ENCODE measurements around the gene PRPS1. TPM values are rescaled to one million over a fixed set of nuclear protein-coding genes. Genes with fewer than 3 reads are reported as not detected.
"Not testable (repeated sequence)": the region's sequence is repeated elsewhere in the genome, so short reads cannot be mapped to it uniquely, and the experiment has no call there.

Gene PRPS1
- total and polyA plus RNA-seq, 4 donors: 20.7 to 29.2 (median 24.4) TPM

DNA sequence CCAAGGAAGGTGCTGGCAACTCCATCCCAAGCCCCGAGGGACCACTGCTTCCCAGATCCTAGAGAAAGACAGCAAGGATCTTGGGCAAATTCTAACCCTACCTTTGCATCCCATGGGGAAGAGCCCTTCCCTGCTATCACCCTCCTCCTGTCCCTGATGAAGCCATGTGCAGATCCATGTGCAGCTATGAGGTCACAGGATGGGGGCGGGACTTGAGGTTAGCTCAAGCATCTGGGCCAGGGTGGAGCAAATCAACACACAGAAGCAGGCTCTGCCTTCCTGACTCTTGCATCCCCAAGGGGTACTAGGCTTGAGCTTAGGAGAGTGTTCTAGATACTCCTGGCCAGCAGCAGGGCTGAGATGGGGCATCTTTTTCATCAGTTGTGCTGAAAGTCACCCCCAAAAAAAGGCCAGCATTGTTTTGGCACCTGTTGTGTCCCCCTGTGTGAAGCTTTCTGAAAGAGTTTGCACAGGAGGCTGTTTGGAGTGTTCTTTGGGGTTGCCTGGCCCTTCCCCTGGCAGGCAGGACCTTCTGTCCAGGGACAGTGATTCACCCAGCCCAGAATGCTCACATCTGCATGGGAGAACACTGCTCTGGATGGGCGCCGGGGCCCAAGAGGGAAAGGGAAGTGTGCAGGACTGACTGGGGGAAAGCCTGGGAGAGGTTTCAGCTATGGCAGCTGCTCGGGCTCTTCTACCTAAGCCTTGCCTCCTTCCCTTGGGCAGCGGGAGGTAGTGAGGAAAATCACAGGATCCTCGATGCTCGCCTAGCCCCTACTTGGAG, 50.8 kb downstream of the PRPS1 start:
- Histone ChIP-seq H3K36me3 (ENCODE audit: control insufficient read depth in 1 of 2, insufficient read depth in 2 of 2, low read length in 1 of 2) (no peaks in the 10 kb centered on the region), H3K4me1 (ENCODE audit: control insufficient read depth in 1 of 2, insufficient read depth in 2 of 2, low read length in 2 of 2) (peaks cover 0 to 3% of the 10 kb centered on the region in 2 donors), H3K27me3 (ENCODE audit: control insufficient read depth in 1 of 2, insufficient read depth in 2 of 2, low read length in 1 of 2) (no peaks in the 10 kb centered on the region), H3K27ac (ENCODE audit: low read depth in 1 of 2, low read length in 2 of 2) (peak overlapping the region in 1 of 2 donors; percentile 48), H3K4me3 (ENCODE audit: low read length in 2 of 2) (no peak overlapping the region), H3K9me3 (ENCODE audit: control insufficient read depth, low read length) (no peaks in the 10 kb centered on the region)
- WGBS, 2 donors: 80 to 90% methylated on average over 8 of the region's 8 CpGs
- DNase-seq (peak; percentile 83 to 86), ATAC-seq (ENCODE audit: low FRiP score) (no peak)
- intact Hi-C loops (cut with DNase I): no loop called here

DNA sequence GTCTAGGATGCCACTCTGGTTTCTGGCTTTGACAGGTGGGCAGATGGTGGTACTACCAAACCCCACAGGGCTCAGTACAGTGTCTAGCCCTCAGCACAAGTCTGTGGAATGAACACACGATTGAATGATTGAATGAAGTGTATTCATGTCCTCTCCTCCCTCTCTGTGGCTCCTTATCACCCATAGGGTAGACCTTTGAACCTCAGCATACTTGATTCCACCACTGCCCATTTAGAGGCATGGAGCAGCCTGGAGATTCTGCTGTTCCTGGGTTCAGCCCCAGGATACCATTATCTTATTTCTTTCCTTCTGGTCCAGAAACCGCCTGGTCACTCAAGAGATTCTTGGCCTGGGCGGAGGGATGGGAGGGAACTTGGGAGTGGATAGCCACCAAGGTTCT, 53.9 kb downstream of the PRPS1 start:
- Histone ChIP-seq H3K27ac (ENCODE audit: low read depth in 1 of 2, low read length in 2 of 2) (no peak overlapping the region), H3K9me3 (ENCODE audit: control insufficient read depth, low read length) (no peaks in the 10 kb centered on the region), H3K36me3 (ENCODE audit: control insufficient read depth in 1 of 2, insufficient read depth in 2 of 2, low read length in 1 of 2) (no peaks in the 10 kb centered on the region), H3K27me3 (ENCODE audit: control insufficient read depth in 1 of 2, insufficient read depth in 2 of 2, low read length in 1 of 2) (no peaks in the 10 kb centered on the region), H3K4me1 (ENCODE audit: control insufficient read depth in 1 of 2, insufficient read depth in 2 of 2, low read length in 2 of 2) (peaks cover 0 to 3% of the 10 kb centered on the region in 2 donors), H3K4me3 (ENCODE audit: low read length in 2 of 2) (no peak overlapping the region)
- no peak for DNase-seq
- WGBS, 2 donors: 77 to 97% methylated on average over 3 of the region's 3 CpGs
- intact Hi-C loops (cut with DNase I): no loop called here
- no peak for ATAC-seq (ENCODE audit: low FRiP score)

DNA sequence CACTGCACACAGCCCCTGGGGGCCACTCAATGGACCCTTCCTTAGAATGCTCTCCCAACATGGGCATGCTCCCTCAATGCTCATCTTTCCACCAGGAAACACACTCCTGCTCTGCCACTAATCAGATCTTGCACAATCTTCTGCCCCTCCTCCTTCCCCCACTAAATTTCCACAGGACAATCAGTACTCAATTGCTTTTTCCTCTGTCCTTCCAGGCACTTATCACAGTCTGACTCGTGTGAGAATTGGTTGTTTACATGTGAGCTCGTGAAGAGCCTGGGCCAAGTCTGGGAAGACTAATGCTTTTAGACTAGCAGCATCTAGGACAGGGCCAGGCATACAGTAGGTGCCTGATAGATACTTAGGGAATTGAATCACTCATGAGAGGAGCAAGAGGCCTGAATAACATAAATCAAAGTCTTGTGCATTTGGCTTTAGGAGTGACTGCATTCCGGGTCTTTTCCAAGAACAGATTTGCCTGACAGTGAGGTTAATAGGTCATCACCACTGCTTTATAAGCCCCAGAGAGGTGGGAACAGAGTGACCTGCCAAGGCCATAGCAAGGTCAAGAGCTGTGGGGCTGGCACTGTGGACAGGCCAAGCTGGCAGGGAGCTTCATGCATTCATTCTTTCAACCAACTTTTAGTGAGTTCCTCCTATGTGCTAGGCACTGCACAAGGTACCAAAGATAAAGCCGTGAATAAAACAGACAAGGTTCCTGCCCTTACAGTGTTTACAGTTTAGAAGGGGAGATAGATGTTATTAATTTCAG, 55.0 kb downstream of the PRPS1 start:
- peak; percentile 72 for ATAC-seq (ENCODE audit: low FRiP score)

DNA sequence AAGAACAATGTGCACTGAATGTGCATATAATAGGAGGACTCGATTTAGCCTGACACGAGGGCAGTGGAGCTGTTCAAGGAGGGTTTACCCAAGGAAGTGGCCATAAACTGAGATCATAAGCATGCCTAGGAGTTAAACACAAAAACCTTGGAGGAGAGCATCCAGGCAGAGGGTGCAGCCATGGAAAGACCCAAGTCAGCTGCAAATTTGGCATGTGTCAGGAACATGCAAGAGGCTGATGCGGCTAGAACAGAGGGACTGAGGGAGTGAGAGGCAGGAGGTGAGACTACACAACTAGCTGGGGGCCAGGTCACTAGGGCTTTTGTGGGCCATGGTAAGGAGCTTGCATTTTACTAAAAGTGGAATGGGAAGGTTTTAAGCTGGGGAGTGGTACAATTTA, 55.6 kb downstream of the PRPS1 start:
- Histone ChIP-seq H3K27me3 (ENCODE audit: control insufficient read depth in 1 of 2, insufficient read depth in 2 of 2, low read length in 1 of 2) (no peaks in the 10 kb centered on the region), H3K4me1 (ENCODE audit: control insufficient read depth in 1 of 2, insufficient read depth in 2 of 2, low read length in 2 of 2) (no peaks in the 10 kb centered on the region), H3K36me3 (ENCODE audit: control insufficient read depth in 1 of 2, insufficient read depth in 2 of 2, low read length in 1 of 2) (no peaks in the 10 kb centered on the region), H3K9me3 (ENCODE audit: control insufficient read depth, low read length) (no peaks in the 10 kb centered on the region), H3K4me3 (ENCODE audit: low read length in 2 of 2) (no peak overlapping the region), H3K27ac (ENCODE audit: low read depth in 1 of 2, low read length in 2 of 2) (no peak overlapping the region)
- DNase-seq (no peak), ATAC-seq (ENCODE audit: low FRiP score) (no peak)
- intact Hi-C loops (cut with DNase I): no loop called here
- 86 to 89% methylated on average over 3 of the region's 3 CpGs for WGBS, 2 donors

More for the DNA sequence above, 55.0 kb downstream of the PRPS1 start:
- Histone ChIP-seq H3K9me3 (ENCODE audit: control insufficient read depth, low read length) (no peaks in the 10 kb centered on the region), H3K4me3 (ENCODE audit: low read length in 2 of 2) (no peak overlapping the region), H3K27me3 (ENCODE audit: control insufficient read depth in 1 of 2, insufficient read depth in 2 of 2, low read length in 1 of 2) (no peaks in the 10 kb centered on the region), H3K4me1 (ENCODE audit: control insufficient read depth in 1 of 2, insufficient read depth in 2 of 2, low read length in 2 of 2) (no peaks in the 10 kb centered on the region), H3K27ac (ENCODE audit: low read depth in 1 of 2, low read length in 2 of 2) (no peak overlapping the region), H3K36me3 (ENCODE audit: control insufficient read depth in 1 of 2, insufficient read depth in 2 of 2, low read length in 1 of 2) (no peaks in the 10 kb centered on the region)
- DNase-seq: no peak
- 40 to 52% methylated on average over 4 of the region's 4 CpGs for WGBS, 2 donors
- intact Hi-C loops (cut with DNase I): no loop called here

DNA sequence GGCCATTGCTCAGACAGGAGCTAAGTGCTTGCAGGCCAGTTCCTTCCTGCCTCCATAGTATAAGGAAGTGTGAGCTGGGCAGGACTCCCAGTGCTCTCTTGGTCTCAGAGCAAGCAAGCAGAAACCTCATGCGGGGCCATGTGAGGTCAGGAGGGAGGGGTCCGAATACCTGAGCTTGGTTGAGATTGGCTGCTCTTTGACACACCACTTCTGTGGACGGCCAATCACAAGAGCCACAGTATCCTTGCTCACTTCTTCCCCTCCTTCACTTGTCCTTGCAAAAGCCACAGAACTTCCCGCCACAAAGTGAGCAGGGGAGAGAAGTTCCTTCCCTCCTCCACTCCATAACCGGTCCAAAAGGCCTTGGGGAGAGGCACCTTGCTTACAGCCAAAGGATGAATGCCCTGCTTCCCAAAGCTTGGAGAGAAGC, 56.7 kb downstream of the PRPS1 start:
- H3K4me3 ChIP-seq (ENCODE audit: low read length in 2 of 2): no peak overlapping the region
- H3K36me3 ChIP-seq (ENCODE audit: control insufficient read depth in 1 of 2, insufficient read depth in 2 of 2, low read length in 1 of 2): no peaks in the 10 kb centered on the region
- no peaks in the 10 kb centered on the region for H3K4me1 ChIP-seq (ENCODE audit: control insufficient read depth in 1 of 2, insufficient read depth in 2 of 2, low read length in 2 of 2)
- ATAC-seq (ENCODE audit: low FRiP score): peak; percentile 71
- intact Hi-C loops (cut with DNase I): no loop called here
- H3K9me3 ChIP-seq (ENCODE audit: control insufficient read depth, low read length): no peaks in the 10 kb centered on the region
- H3K27ac ChIP-seq (ENCODE audit: low read depth in 1 of 2, low read length in 2 of 2): peak overlapping the region in 1 of 2 donors; percentile 48
- 45 to 52% methylated on average over 5 of the region's 5 CpGs for WGBS, 2 donors
- no peaks in the 10 kb centered on the region for H3K27me3 ChIP-seq (ENCODE audit: control insufficient read depth in 1 of 2, insufficient read depth in 2 of 2, low read length in 1 of 2)
- peak in 1 of 2 donors; percentile 80 for DNase-seq

DNA sequence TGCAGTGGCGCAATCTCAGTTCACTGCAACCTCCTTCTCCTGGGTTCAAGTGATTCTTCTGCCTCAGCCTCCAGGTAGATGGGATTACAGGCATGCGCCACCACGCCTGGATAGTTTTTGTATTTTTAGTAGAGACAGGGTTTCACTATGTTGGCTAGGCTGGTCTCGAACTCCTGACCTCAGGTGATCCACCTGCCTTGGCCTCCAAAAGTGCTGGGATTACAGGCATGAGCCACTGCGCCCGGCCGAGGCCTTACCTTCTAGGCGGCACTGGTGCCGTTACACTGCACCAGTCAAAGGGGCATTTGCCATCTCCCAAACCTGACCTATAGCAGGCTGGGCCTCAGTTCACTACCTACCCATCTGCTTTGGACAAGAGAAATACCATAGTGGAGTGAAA, 57.3 kb downstream of the PRPS1 start:
- H3K4me3 ChIP-seq (ENCODE audit: low read length in 2 of 2); ATAC-seq (ENCODE audit: low FRiP score); intact Hi-C loops (cut with DNase I); DNase-seq; H3K27me3 ChIP-seq (ENCODE audit: control insufficient read depth in 1 of 2, insufficient read depth in 2 of 2, low read length in 1 of 2); H3K9me3 ChIP-seq (ENCODE audit: control insufficient read depth, low read length); H3K4me1 ChIP-seq (ENCODE audit: control insufficient read depth in 1 of 2, insufficient read depth in 2 of 2, low read length in 2 of 2); H3K27ac ChIP-seq (ENCODE audit: low read depth in 1 of 2, low read length in 2 of 2); H3K36me3 ChIP-seq (ENCODE audit: control insufficient read depth in 1 of 2, insufficient read depth in 2 of 2, low read length in 1 of 2): not testable (repeated sequence)
- WGBS, 2 donors: 92 to 97% methylated on average over 9 of the region's 9 CpGs

DNA sequence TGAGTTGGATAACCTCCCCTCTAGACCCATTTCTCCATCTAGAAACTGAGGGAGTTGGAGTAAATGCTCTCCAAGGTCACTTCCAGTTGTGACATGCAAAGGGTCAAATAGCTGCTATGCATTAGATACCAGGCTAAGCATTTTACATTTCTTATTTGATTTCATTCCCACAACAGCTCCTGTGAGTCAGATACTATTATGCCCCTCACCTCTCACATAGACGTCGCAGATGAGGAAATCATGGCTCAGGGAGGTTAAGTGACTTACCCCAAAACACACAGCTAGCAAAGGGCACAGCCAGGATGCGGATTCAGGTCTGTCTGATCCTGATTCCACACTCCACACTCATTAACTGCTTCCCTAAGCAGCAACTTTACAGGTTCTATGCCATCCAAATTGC, 57.7 kb downstream of the PRPS1 start:
- no peaks in the 10 kb centered on the region for H3K4me1 ChIP-seq (ENCODE audit: control insufficient read depth in 1 of 2, insufficient read depth in 2 of 2, low read length in 2 of 2)
- no peak overlapping the region for H3K27ac ChIP-seq (ENCODE audit: low read depth in 1 of 2, low read length in 2 of 2)
- no peaks in the 10 kb centered on the region for H3K27me3 ChIP-seq (ENCODE audit: control insufficient read depth in 1 of 2, insufficient read depth in 2 of 2, low read length in 1 of 2)
- no peak overlapping the region for H3K4me3 ChIP-seq (ENCODE audit: low read length in 2 of 2)
- H3K9me3 ChIP-seq (ENCODE audit: control insufficient read depth, low read length): no peaks in the 10 kb centered on the region
- DNase-seq: no peak
- 65 to 95% methylated on average over 3 of the region's 3 CpGs for WGBS, 2 donors
- H3K36me3 ChIP-seq (ENCODE audit: control insufficient read depth in 1 of 2, insufficient read depth in 2 of 2, low read length in 1 of 2): no peaks in the 10 kb centered on the region
- no peak for ATAC-seq (ENCODE audit: low FRiP score)
- intact Hi-C loops (cut with DNase I): no loop called here

DNA sequence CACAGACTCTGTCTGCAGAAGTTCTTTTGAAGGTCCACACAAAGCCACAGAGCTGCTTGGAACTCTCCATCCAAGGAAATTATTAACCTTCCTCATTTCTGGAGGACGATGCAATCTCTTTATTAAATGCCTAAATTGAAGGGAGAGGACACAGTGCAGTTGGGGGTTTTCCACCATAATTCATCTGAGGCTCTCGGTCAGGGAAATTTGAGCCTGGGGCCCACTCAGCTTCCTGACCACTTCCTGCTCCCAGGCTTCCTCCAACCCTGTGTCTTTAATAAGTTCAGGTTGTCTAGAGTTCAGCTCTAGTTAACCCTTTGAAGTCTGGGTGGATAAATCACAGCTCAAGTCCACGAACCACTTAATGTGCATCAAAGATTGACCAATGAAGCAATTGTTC, 58.5 kb downstream of the PRPS1 start:
- H3K27me3 ChIP-seq (ENCODE audit: control insufficient read depth in 1 of 2, insufficient read depth in 2 of 2, low read length in 1 of 2): no peaks in the 10 kb centered on the region
- no peak for ATAC-seq (ENCODE audit: low FRiP score)
- no peak overlapping the region for H3K27ac ChIP-seq (ENCODE audit: low read depth in 1 of 2, low read length in 2 of 2)
- no peak overlapping the region for H3K4me3 ChIP-seq (ENCODE audit: low read length in 2 of 2)
- 51 to 64% methylated on average over 3 of the region's 3 CpGs for WGBS, 2 donors
- no peaks in the 10 kb centered on the region for H3K4me1 ChIP-seq (ENCODE audit: control insufficient read depth in 1 of 2, insufficient read depth in 2 of 2, low read length in 2 of 2)
- no peaks in the 10 kb centered on the region for H3K36me3 ChIP-seq (ENCODE audit: control insufficient read depth in 1 of 2, insufficient read depth in 2 of 2, low read length in 1 of 2)
- intact Hi-C loops (cut with DNase I): no loop called here
- H3K9me3 ChIP-seq (ENCODE audit: control insufficient read depth, low read length): no peaks in the 10 kb centered on the region
- no peak for DNase-seq

DNA sequence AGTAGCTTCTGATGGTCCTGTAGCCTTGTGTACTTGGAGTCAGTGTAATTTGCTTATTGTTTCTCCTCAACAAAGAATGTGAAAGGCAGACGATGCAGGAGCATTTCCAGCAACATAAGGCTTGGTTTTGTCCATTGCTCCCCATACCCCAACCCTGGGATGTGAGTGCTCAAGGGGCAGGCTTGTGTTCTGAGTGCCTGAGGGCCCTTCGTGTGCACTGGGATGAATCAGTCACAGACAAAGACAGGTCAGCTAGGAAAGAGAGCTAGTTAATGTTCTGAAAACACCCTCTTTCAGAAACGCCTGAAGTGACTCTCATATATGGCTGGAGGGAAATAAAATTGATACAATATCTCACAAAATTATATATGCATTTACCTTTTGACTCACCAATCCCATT, 59.1 kb downstream of the PRPS1 start:
- intact Hi-C loops (cut with DNase I): no loop called here
- H3K27ac ChIP-seq (ENCODE audit: low read depth in 1 of 2, low read length in 2 of 2): no peak overlapping the region
- no peak for ATAC-seq (ENCODE audit: low FRiP score)
- no peaks in the 10 kb centered on the region for H3K36me3 ChIP-seq (ENCODE audit: control insufficient read depth in 1 of 2, insufficient read depth in 2 of 2, low read length in 1 of 2)
- H3K4me3 ChIP-seq (ENCODE audit: low read length in 2 of 2): no peak overlapping the region
- H3K9me3 ChIP-seq (ENCODE audit: control insufficient read depth, low read length): no peaks in the 10 kb centered on the region
- WGBS, 2 donors: 54 to 87% methylated on average over 3 of the region's 3 CpGs
- no peaks in the 10 kb centered on the region for H3K27me3 ChIP-seq (ENCODE audit: control insufficient read depth in 1 of 2, insufficient read depth in 2 of 2, low read length in 1 of 2)
- no peaks in the 10 kb centered on the region for H3K4me1 ChIP-seq (ENCODE audit: control insufficient read depth in 1 of 2, insufficient read depth in 2 of 2, low read length in 2 of 2)
- no peak for DNase-seq

Measured in aorta (tissue), 5 donors.